Middle frontal gyrus (tissue), 1 donor: ENCODE results near the gene GJA9.

Source experiments
- DNase-seq: peaks from one replicate; pipeline ENCODE4 v3.0.0-alpha.2; 2015; ENCODE audit warnings: low spot score; ENCODE audit errors: extremely low spot score

Gene GJA9

DNA sequence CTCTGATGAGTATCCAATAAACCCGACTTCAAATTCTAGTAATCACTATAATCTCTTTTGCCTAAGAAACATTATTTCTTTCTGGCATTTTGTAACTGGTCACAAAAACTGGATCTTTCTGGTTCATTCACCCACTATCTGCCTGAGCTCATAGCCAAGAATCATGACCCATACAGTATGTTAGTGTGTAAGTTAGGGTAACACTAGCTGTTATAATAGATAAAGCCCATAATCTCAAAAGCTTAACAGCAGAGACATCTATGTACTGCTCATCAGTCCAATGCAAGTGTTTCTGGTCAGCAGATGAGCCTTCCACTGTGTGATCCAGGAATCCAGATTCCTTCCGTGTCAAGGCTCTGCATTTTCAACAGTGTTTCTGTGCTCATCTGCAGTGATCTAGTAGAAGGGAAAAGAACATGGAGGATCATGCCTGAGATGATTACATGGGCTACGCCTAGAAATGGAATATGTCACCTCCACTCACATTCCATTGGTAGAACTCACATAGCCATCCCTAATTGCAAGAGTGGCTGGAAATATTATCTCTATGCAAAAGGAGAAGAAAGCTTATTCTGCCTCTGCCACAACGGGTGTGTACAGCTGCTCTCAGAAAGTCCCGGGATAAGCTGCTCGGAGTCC lies 49.5 kb downstream of the GJA9 start:
- no peak for DNase-seq

DNA sequence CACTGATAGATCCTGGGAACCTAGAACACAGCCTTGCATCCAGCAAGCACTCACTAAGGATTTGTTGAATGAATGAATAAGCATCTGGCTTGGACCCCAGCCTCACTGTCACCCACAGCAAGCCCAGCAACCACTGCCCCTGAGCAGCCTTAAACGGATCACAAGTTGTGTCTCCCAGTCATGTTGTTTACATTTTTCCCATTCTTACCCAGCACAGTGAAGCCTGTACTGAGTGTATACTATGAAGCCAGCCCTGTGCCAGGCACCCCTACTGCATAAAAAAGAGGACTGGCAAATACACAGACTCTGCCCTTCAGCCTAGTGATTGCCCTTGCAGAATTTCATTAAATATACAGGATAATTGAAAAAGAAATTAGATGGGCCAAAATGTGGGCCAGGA lies 52.0 kb downstream of the GJA9 start:
- no peak for DNase-seq

DNA sequence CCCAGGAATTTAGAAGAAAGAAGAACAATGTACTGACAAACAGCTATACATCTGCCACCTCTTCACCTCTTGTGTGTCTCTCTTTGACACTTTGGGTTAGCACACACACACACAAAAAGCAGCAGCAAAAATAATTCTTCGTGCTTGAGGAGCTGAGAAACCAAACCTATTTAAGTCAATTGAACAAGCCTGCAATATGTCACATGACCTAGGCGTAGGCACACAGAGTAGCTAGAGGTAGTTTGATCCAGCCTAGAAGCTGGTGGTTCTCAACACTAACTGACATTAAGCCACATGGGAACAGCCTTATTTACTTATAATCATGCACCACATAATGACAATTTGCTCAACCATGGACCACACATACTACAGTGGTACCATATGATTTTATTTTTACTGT lies 54.1 kb downstream of the GJA9 start:
- no peak for DNase-seq

DNA sequence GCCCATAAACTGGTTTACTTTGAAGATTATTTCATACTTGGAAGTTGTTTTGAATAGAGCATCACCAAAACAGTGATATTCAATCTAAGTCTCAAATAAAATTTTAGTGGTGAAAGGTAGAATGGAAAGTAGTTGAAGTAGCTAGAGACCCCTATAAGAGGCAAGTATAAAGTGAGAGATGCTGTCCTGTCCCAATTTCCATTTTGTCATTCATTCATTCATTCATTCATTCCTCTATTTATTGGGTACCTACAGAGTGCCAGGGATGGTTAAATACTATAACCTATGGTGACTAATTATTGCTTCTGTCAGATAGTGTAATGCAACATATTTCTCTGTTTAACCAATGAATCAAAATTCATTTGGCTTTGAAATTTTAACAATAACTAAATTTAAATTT lies 54.5 kb downstream of the GJA9 start:
- DNase-seq: no peak

DNA sequence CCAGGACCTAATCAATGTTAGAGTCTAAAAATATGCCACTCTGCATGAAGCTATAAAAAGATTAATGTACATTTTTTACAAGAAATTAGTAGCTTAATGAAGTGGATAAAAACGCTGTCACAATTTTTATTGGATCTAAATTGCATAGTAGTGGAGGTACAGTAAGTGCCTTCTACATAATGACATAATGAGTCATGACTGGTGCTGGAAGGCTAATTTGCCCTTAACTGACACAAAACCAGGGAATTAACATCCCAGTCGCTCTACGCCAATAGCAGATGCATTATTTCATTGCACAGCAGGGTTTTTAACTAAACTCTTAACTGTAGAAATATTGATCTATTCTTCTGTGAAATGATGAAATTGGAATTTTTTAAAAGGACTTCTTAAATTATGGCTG lies 55.1 kb downstream of the GJA9 start:
- no peak for DNase-seq
